Astrocyte of the spinal cord (primary cell): ENCODE measurements around the gene MITF.

Source experiments
- DNase-seq: peaks from one replicate; pipeline ENCODE4 v3.0.0; 2011; ENCODE audit warnings: low read depth, low spot score
- H3K4me3 ChIP-seq: 2 replicates; pipeline ENCODE4 v1.5.1; 2011; ENCODE audit warnings: low read depth, mild to moderate bottlenecking, low read length, moderate library complexity
- in situ Hi-C: cut with HindIII; loops from 2 replicates; pipeline ENCODE4 v1.10.0; 2017; ENCODE audit warnings: low sequenced_read_pairs
- TF ChIP-seq, protein P1 (sequence below): IDR thresholded peaks from 2 replicates; pipeline ENCODE4 v1.5.1; 2012; ENCODE audit warnings: low read depth, mild to moderate bottlenecking, low read length, inconsistent platforms

Gene MITF

DNA sequence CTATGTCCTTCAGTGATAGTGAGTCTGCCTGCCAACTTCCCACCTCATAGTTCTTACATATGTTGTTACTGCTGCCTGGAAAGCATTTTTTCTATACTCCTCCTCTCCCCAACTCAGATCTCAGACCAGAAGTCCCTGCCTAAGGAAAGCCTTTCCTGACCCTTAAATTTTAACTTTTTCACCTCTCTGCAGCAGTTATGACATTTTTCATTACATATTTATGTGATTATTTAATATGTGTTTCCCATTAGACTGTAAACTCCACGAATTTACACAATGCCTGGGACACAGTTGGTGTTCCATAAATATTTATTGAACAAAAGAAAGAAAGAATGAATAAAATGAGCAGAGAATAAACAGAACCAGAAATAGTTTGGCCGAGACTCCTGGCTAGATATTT is 125.5 kb downstream of the MITF start:
- in situ Hi-C loops: no loop called here
- H3K4me3 ChIP-seq: no peak overlapping the region
- TF ChIP-seq, protein P1, sequence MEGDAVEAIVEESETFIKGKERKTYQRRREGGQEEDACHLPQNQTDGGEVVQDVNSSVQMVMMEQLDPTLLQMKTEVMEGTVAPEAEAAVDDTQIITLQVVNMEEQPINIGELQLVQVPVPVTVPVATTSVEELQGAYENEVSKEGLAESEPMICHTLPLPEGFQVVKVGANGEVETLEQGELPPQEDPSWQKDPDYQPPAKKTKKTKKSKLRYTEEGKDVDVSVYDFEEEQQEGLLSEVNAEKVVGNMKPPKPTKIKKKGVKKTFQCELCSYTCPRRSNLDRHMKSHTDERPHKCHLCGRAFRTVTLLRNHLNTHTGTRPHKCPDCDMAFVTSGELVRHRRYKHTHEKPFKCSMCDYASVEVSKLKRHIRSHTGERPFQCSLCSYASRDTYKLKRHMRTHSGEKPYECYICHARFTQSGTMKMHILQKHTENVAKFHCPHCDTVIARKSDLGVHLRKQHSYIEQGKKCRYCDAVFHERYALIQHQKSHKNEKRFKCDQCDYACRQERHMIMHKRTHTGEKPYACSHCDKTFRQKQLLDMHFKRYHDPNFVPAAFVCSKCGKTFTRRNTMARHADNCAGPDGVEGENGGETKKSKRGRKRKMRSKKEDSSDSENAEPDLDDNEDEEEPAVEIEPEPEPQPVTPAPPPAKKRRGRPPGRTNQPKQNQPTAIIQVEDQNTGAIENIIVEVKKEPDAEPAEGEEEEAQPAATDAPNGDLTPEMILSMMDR: no peak
- no peak for DNase-seq

DNA sequence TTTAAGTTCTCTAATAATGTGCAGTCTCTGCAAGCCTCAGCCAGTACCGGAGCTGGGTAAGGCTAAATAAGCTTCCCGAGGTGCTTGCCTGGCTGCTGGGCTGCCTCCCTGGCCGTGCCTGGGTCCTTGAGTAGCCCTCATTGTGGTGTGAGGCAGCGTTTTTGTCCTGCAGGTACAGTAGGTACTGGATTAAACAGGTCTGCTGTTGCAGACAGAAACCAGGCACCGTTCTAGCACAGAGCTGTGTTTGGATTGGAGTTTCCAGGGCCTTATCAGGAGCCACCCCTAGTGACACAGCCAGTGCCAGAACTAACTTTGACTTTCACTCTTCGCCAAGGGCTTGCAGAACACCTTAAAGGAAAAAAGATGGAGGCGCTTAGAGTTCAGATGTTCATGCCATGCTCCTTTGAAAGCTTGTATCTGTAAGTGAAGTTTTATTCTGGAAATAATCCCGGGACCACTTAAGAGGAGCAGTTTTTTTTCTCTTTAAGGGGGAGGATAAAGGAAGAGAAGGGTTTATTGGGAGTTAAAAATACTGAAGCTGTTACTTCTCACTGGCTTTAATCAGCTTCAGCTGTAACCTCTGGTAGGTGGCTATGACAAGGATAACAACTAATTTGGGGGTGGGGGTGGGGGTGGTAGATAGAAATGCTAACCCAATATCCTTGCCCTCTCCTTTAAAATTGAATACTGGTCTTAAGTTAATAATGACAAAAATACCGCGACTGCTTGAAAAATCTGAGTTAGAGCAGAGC is 126.8 kb downstream of the MITF start:
- DNase-seq: no peak
- in situ Hi-C loops: no loop called here
- no peak overlapping the region for H3K4me3 ChIP-seq
- TF ChIP-seq, protein P1: no peak

DNA sequence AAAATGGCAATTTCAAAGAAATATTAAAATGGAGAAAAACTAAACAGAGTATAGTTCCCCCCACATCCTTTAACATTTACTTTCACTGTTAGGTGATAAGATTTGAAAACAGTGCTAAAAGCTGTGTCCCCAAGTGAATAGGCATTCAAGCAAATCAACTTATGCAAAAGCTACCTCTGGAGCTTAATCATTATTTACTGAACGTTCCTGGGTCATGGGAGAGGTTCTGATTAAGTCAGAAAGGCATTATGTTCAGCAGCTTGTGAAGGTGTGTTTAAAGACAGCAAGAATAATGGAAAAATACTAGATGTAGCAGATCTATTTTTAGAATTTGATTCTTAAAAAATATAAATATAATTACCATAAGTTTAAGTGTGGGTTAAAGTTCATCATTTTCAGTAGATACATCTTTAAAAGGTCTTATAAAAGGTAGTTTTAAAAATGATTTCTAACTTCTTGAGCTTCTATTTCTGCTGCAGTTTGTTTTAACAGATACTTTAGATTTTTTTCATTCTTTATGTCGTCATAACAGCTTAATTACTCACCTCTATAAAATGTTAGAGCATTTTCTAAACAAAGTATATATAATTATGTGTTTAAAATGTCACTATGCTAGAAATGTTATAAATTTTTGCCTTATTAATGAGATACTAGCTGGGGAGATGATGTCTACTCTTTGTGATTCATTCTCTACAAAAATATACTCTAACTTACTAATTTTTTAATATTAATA is 127.9 kb downstream of the MITF start:
- TF ChIP-seq, protein P1: no peak
- H3K4me3 ChIP-seq: no peak overlapping the region
- in situ Hi-C loops: no loop called here
- peak; percentile 43 for DNase-seq

DNA sequence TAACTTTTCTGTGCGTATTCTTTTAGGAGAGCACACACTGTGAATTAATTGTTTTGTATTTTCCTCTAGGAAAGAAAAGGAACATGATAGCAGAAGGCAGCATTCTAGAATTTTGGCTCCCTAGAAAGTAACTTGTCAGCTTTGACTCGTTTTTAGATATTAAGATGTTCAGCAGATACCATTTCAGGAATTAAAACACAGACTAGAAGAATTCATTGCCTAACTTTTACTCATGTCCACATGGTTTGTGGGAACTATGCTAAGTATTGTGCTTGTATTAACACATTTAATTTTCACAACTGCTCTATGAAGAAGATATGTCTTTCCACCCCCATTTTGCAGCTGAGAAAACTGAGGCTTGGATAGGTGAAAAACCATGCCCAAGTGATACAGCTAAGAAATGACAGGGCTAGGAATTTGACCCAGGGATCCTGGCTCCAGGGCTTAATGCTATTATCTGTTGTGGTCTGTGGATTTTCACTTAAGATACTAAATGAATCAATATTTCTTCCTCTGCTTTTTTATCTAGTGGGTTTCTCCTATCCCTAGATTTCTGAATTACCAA is 128.8 kb downstream of the MITF start:
- no peak for DNase-seq
- TF ChIP-seq, protein P1: no peak
- no peak overlapping the region for H3K4me3 ChIP-seq
- in situ Hi-C loops: no loop called here

DNA sequence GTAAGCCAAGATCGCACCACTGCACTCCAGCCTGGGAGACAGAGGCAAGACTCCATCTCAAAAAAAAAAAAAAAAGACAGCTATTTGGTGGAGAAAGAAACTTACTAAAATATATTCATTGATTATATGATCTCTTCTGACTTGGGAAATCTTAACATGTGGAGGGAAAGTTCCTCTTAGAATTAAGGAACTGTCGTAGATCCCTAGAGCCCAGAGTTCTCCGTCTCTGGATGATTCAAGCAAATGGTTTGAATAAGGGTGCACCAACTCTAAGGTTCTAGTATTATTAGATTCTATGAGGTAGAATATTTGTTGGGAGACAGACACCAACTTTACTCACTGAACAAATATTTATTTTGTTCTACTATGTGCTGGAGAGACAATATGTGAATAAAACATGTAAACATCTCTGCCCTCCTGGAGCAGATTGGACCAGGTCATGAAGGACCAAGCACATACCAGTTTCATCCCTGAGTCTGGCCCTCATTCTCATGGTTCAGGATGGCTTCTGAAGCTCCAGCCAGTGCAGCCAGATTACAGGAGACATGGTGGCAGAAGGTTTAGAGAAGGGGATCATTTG is 129.7 kb downstream of the MITF start:
- H3K4me3 ChIP-seq: no peak overlapping the region
- in situ Hi-C loops: no loop called here
- DNase-seq: no peak
- TF ChIP-seq, protein P1: no peak

DNA sequence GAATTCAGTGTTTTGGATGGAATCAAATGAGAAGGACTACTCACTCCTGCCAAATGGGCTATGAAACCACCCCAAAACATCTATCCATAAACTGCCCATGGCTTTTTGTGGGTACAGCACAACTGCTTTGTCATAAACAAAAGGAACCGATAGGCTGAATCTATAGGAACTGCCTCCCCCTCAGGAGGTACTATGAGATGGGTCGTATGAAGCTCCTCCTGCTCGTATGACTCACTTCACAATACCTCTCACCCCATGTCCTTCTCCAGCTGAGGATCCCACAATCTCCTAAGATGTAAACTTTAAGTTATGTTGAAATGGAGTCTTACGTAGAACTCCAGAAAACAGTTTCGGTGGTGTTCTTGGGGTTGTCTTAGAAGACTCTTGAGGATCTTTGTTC is 130.4 kb downstream of the MITF start:
- peak; percentile 62 for DNase-seq
- in situ Hi-C loops: no loop called here
- TF ChIP-seq, protein P1: no peak
- H3K4me3 ChIP-seq: no peak overlapping the region
